ENCODE data around the gene ASH1L. TPM values are rescaled to one million over a fixed set of nuclear protein-coding genes. Genes with fewer than 3 reads are reported as not detected.
"Not testable (repeated sequence)": the region's sequence is repeated elsewhere in the genome, so short reads cannot be mapped to it uniquely, and the experiment has no call there.

The ASH1L gene
- total RNA-seq, 1 donor from 2014 or later = 43.7 TPM

DNA sequence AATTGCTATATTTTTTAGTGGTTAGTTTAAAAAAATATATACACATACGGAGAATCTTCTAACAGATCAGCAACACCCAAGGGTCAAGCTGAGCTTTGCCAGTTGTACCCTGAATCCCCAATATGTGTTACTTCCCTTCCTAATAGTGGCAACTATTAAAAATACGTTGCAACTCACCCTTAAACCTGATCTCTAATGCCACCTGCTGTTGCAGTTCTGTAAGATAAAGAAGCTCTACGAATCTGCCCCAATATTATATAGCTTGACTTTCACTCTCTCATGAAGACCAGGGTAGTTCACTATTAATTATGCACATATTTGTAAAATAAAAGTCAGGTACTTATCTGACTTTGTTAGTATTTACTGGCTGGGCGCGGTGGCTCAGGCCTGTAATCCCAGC is 58.4 kb downstream of the ASH1L start:
- Mint-ChIP-seq H3K36me3 (no peaks in the 10 kb centered on the region), H3K4me3 (no peak overlapping the region), H3K27ac (no peak overlapping the region), H3K27me3 (no peaks in the 10 kb centered on the region), H3K4me1 (ENCODE audit: unreplicated experiment) (peaks cover 14% of the 10 kb centered on the region), H3K9me3 (no peaks in the 10 kb centered on the region)
- DNase-seq (ENCODE audit: extremely low spot score, unreplicated experiment) = no peak
- TF ChIP-seq, protein P1, sequence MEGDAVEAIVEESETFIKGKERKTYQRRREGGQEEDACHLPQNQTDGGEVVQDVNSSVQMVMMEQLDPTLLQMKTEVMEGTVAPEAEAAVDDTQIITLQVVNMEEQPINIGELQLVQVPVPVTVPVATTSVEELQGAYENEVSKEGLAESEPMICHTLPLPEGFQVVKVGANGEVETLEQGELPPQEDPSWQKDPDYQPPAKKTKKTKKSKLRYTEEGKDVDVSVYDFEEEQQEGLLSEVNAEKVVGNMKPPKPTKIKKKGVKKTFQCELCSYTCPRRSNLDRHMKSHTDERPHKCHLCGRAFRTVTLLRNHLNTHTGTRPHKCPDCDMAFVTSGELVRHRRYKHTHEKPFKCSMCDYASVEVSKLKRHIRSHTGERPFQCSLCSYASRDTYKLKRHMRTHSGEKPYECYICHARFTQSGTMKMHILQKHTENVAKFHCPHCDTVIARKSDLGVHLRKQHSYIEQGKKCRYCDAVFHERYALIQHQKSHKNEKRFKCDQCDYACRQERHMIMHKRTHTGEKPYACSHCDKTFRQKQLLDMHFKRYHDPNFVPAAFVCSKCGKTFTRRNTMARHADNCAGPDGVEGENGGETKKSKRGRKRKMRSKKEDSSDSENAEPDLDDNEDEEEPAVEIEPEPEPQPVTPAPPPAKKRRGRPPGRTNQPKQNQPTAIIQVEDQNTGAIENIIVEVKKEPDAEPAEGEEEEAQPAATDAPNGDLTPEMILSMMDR (conservative IDR thresholded peaks at IDR 0.05) = peak; percentile 40

DNA sequence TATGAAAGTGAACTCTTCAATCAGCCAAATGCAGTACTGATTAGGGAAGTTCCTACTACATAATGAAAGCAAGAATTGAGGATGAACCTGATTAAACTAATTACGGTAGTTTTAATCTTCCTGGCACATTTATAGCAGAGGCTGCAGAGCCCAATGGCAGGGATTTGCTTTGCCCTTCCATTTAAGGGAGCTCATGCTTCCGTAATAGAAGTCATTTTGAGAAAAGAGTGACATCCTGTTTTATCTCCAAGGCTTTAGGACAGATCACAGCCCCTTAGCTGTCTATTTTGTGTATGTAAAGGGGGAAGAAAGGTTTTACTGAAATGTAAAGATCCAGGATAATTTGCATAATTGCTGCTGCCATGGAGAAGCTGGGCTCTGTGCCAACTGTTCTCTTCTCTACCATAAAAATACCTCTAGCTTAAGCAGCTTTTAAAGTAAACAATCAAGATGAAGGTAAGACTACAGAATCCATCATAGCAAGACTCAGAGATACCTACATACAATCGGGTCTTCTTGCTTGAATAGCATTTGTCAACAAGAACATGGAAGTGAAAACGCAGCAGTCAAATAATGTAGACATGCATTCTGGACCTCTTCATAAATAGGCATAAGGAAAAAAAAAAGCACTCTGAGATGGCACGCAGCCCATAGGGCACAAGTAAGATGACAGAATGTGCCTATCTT is 62.5 kb downstream of the ASH1L start:
- H3K27me3 Mint-ChIP-seq = no peaks in the 10 kb centered on the region
- H3K27ac Mint-ChIP-seq = no peak overlapping the region
- no peaks in the 10 kb centered on the region for H3K9me3 Mint-ChIP-seq
- TF ChIP-seq, protein P1 (conservative IDR thresholded peaks at IDR 0.05) = no peak
- DNase-seq (ENCODE audit: extremely low spot score, unreplicated experiment) = no peak
- H3K36me3 Mint-ChIP-seq = peaks cover 4% of the 10 kb centered on the region
- H3K4me3 Mint-ChIP-seq = no peak overlapping the region
- H3K4me1 Mint-ChIP-seq (ENCODE audit: unreplicated experiment) = peaks cover 15% of the 10 kb centered on the region

DNA sequence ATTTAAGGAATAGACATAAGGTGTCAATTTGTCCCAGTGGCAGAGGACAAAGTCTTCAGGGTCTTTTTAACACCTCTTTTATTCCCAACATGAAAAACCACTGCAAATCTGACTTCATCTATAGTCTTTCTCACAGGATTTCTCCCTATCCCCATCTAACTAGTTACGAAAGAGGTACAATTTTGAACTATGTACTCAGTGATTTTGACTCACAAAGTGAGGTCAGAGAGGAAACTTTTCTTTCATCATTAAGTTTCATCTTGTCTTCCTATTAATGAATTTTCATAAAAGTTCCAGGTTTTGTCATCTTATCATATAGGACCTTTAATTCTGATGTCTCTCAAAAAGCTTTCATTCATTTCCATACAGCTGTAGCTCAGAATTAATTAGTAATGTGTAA is 63.3 kb downstream of the ASH1L start:
- DNase-seq (ENCODE audit: extremely low spot score, unreplicated experiment) = no peak
- Mint-ChIP-seq H3K9me3 (no peaks in the 10 kb centered on the region), H3K36me3 (peaks cover 4% of the 10 kb centered on the region), H3K27ac (no peak overlapping the region), H3K27me3 (no peaks in the 10 kb centered on the region), H3K4me1 (ENCODE audit: unreplicated experiment) (peaks cover 15% of the 10 kb centered on the region), H3K4me3 (no peak overlapping the region)
- TF ChIP-seq, protein P1 (conservative IDR thresholded peaks at IDR 0.05) = no peak

DNA sequence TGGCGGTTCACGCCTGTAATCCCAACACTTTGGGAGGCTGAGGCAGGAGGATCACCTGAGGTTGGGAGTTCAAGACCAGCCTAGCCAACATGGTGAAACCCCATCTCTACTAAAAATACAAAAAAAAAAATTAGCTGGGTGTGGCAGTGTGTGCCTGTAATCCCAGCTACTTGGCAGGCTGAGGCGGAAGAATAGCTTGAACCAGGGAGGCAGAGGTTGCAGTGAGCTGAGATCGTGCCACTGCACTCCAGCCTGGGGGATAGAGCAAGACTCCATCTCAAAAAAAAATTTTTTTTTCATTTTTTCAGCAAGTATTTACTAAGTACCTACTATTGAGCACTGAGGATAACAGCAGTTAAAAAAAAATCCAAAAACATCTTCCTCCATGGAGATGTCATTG is 69.0 kb downstream of the ASH1L start:
- not testable (repeated sequence) for H3K4me1 Mint-ChIP-seq (ENCODE audit: unreplicated experiment); H3K27me3 Mint-ChIP-seq; H3K9me3 Mint-ChIP-seq; H3K27ac Mint-ChIP-seq; H3K4me3 Mint-ChIP-seq; H3K36me3 Mint-ChIP-seq; DNase-seq (ENCODE audit: extremely low spot score, unreplicated experiment)

DNA sequence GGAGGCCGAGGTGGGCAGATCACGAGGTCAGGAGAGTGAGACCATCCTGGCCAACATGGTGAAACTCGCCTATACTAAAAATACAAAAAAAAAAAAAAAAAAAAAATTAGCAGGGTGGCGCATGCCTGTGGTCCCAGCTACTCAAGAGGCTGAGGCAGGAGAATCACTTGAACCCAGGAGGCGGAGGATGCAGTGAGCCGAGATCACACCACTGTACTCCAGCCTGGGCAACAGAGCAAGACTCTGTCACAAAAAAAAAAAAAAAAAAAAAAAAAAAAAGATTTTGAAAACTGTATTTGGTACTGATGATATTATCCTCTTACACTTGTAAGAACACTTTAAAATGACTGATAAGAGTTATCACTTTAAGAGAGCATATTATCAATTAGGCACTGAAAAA is 74.2 kb downstream of the ASH1L start:
- H3K9me3 Mint-ChIP-seq; DNase-seq (ENCODE audit: extremely low spot score, unreplicated experiment); H3K4me1 Mint-ChIP-seq (ENCODE audit: unreplicated experiment); H3K36me3 Mint-ChIP-seq; H3K4me3 Mint-ChIP-seq; H3K27ac Mint-ChIP-seq; H3K27me3 Mint-ChIP-seq: not testable (repeated sequence)

DNA sequence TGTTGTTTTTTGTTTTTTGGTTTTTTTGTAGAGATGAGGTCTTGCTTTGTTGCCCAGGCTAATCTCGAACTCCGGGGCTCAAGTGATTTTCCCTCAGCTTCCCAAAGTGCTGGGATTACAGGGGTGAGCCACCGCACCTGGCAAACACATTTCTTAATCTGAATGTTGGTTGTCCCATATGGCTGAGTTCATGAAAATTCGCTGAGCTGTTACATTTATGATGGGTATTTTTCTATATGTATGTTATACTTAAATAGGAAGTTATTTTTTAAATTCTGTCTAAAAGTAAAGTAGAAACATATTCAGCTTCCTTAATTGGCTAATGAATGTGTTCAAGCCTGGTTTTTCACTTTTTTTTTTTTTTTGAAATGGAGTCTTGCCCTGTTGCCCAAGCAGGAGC is 75.1 kb downstream of the ASH1L start:
- H3K36me3 Mint-ChIP-seq = peaks cover 3% of the 10 kb centered on the region
- H3K4me3 Mint-ChIP-seq = no peak overlapping the region
- no peaks in the 10 kb centered on the region for H3K27me3 Mint-ChIP-seq
- TF ChIP-seq, protein P1 (conservative IDR thresholded peaks at IDR 0.05) = no peak
- no peak overlapping the region for H3K27ac Mint-ChIP-seq
- DNase-seq (ENCODE audit: extremely low spot score, unreplicated experiment) = no peak
- H3K9me3 Mint-ChIP-seq = no peaks in the 10 kb centered on the region
- H3K4me1 Mint-ChIP-seq (ENCODE audit: unreplicated experiment) = no peaks in the 10 kb centered on the region

DNA sequence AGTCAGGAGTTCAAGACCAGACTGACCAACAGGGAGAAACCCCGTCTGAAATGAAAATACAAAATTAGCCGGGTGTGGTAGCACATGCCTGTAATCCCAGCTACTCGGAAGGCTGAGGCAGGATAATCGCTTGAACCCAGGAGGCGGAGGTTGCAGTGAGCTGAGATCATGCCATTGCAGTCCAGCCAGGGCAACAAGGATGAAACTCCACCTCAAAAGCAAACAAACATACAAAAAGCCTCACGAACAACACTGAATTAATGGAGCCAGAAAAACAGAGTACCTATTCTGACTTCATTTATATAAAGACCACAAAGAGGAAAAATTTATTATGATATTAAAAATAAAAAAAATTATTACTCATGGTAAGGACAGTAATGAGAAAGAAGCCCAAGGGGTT is 75.7 kb downstream of the ASH1L start:
- not testable (repeated sequence) for H3K36me3 Mint-ChIP-seq; DNase-seq (ENCODE audit: extremely low spot score, unreplicated experiment)

More for the DNA sequence above, 75.7 kb downstream of the ASH1L start:
- H3K27ac Mint-ChIP-seq; H3K27me3 Mint-ChIP-seq; H3K4me1 Mint-ChIP-seq (ENCODE audit: unreplicated experiment); H3K4me3 Mint-ChIP-seq; H3K9me3 Mint-ChIP-seq: not testable (repeated sequence)
